Lung (tissue), 12 donors: ENCODE results near the gene RAET1L. TPM values are rescaled to one million over a fixed set of nuclear protein-coding genes. Genes with fewer than 3 reads are reported as not detected.

Experiments
- ATAC-seq: fragments of 200-7000 bp; cut with Tn5 transposase; one replicate; pipeline ENCODE4 v1.9.1; 2020; ENCODE audit warnings: moderate number of reproducible peaks; ENCODE audit not compliant: insufficient read depth, low FRiP score
- DNase-seq, 3 donors: peaks; one replicate each; pipeline ENCODE4 v3.0.0-alpha.2; 2013 to 2017
- H3K27ac ChIP-seq, 2 donors: one replicate each; pipeline ENCODE4 v1.5.1; 2013; ENCODE audit warnings: mild to moderate bottlenecking in 2 of 2, moderate library complexity in 2 of 2, control low read depth in 1 of 2, inconsistent platforms in 1 of 2, low read depth in 1 of 2, low read length in 1 of 2
- H3K27me3 ChIP-seq, 3 donors: one replicate each; pipeline ENCODE4 v1.5.1; 2013; ENCODE audit warnings: low read length in 2 of 3; ENCODE audit not compliant: control insufficient read depth in 3 of 3, insufficient read depth in 3 of 3
- H3K36me3 ChIP-seq, 4 donors: one replicate each; pipeline ENCODE4 v1.5.1; 2013; ENCODE audit warnings: low read length in 4 of 4, mild to moderate bottlenecking in 1 of 4, moderate library complexity in 1 of 4; ENCODE audit not compliant: control insufficient read depth in 4 of 4, insufficient read depth in 4 of 4
- H3K4me1 ChIP-seq, 5 donors: one replicate each; pipeline ENCODE4 v1.5.1; 2013; ENCODE audit warnings: low read length in 5 of 5, mild to moderate bottlenecking in 2 of 5, moderate library complexity in 1 of 5; ENCODE audit not compliant: control insufficient read depth in 5 of 5, insufficient read depth in 5 of 5
- H3K4me3 ChIP-seq: one replicate; pipeline ENCODE4 v1.5.1; 2013; ENCODE audit warnings: mild to moderate bottlenecking, control low read depth, moderate library complexity
- H3K9ac ChIP-seq, 2 donors: one replicate each; pipeline ENCODE4 v1.5.1; 2013; ENCODE audit warnings: low read length in 2 of 2, control low read depth in 1 of 2; ENCODE audit not compliant: insufficient read depth in 1 of 2
- H3K9me3 ChIP-seq, 4 donors: one replicate each; pipeline ENCODE4 v1.5.1; 2013; ENCODE audit warnings: low read length in 3 of 4, mild to moderate bottlenecking in 1 of 4, moderate library complexity in 1 of 4; ENCODE audit not compliant: control insufficient read depth in 4 of 4, insufficient read depth in 3 of 4
- CTCF ChIP-seq: IDR thresholded peaks from 2 replicates; pipeline ENCODE4 v1.5.1; 2012; ENCODE audit warnings: mild to moderate bottlenecking; ENCODE audit errors: control extremely low read depth, extremely low read depth
- WGBS, 2 donors: extraction: QIAGEN DNeasy Blood & Tissue Kit; methylation state at CpG; one replicate each; pipeline ENCODE4 v1.1.7; 2013; 5-methylcytosine and 5-hydroxymethylcytosine counted together
- polyA plus RNA-seq, 2 donors: library from polyadenylated mRNA; stranded (reverse); fragments of 200-250 nt; gene quantifications; one replicate each; pipeline ENCODE4 v1.2.1, GENCODE V29; 2013
- total RNA-seq, 2 donors: library from RNA; depleted of rRNA in 1 of 2; stranded (reverse); fragments of >200 nt in 1 of 2; gene quantifications; one replicate each; pipeline ENCODE4 v1.2.1, GENCODE V29; 2014 to 2021
- donor health status: control.
- donor health status: control.
- donor health status: Bipolar disorder and iron deficiency.
- donor health status: healthy.
- donor health status: DM: yes; HTN: yes; CAD: no.

Gene RAET1L
- total and polyA plus RNA-seq, 4 donors: 0.06 TPM; not detected in 3

GRCh38 chr6:150070236-150070818 is 45.0 kb upstream of the RAET1L start:
- Histone ChIP-seq H3K4me1 (peaks cover 0 to 9% (median 0%) of the 10 kb centered on the region in 5 donors), H3K27ac (no peak overlapping the region), H3K9me3 (no peaks in the 10 kb centered on the region), H3K27me3 (no peaks in the 10 kb centered on the region), H3K9ac (no peak overlapping the region), H3K4me3 (no peak overlapping the region), H3K36me3 (no peaks in the 10 kb centered on the region)
- TF ChIP-seq CTCF: no peak
- DNase-seq (no peak), ATAC-seq (no peak)
- 77 to 83% methylated on average over 3 of the region's 3 CpGs for WGBS, 2 donors

- Histone ChIP-seq H3K27me3 (no peaks in the 10 kb centered on the region), H3K9me3 (no peaks in the 10 kb centered on the region), H3K36me3 (no peaks in the 10 kb centered on the region), H3K4me1 (peaks cover 0 to 9% (median 0%) of the 10 kb centered on the region in 5 donors), H3K9ac (no peak overlapping the region), H3K27ac (no peak overlapping the region), H3K4me3 (no peak overlapping the region)
- TF ChIP-seq CTCF: no peak
- 72 to 77% methylated on average over 11 of the region's 11 CpGs for WGBS, 2 donors
- DNase-seq (peak in 1 of 3 donors; percentile 28), ATAC-seq (no peak)
Measured at GRCh38 chr6:150069706-150070105, 44.4 kb upstream of the RAET1L start.

GRCh38 chr6:150068720-150069648 is 43.7 kb upstream of the RAET1L start, which contains the start of gene ULBP3:
Gene ULBP3 (minus strand): TSS chr6:150069121. CDS start chr6:150069066, 55 bp downstream.
- Histone ChIP-seq H3K4me3 (peak within 1 kb of the TSS; percentile 41), H3K4me1 (peaks cover 0 to 9% (median 0%) of the 10 kb centered on the region in 5 donors), H3K27me3 (no peaks in the 10 kb centered on the region), H3K27ac (peak within 1 kb of the TSS; percentile 30 to 46), H3K9me3 (no peaks in the 10 kb centered on the region), H3K9ac (peak within 1 kb of the TSS in 1 of 2 donors; percentile 69), H3K36me3 (no peaks in the 10 kb centered on the region)
- 1 to 3% methylated on average over 63 to 72 of the region's 72 CpGs for WGBS, 2 donors
- TF ChIP-seq CTCF: peak; percentile 31
- ATAC-seq (peak; percentile 92), DNase-seq (peak; percentile 88 to 92 (median 90))
